HG03045 (cell line): ENCODE data around the gene CNTNAP5.
"Not testable (repeated sequence)": the region's sequence is repeated elsewhere in the genome, so short reads cannot be mapped to it uniquely, and the experiment has no call there.

Source experiments
- ATAC-seq: cut with Tn5 transposase; IDR thresholded peaks from one replicate; pipeline ENCODE4 v1.9.1; 2021; ENCODE audit warnings: mild to moderate bottlenecking, moderate library complexity; ENCODE audit not compliant: unreplicated experiment

Gene CNTNAP5

DNA sequence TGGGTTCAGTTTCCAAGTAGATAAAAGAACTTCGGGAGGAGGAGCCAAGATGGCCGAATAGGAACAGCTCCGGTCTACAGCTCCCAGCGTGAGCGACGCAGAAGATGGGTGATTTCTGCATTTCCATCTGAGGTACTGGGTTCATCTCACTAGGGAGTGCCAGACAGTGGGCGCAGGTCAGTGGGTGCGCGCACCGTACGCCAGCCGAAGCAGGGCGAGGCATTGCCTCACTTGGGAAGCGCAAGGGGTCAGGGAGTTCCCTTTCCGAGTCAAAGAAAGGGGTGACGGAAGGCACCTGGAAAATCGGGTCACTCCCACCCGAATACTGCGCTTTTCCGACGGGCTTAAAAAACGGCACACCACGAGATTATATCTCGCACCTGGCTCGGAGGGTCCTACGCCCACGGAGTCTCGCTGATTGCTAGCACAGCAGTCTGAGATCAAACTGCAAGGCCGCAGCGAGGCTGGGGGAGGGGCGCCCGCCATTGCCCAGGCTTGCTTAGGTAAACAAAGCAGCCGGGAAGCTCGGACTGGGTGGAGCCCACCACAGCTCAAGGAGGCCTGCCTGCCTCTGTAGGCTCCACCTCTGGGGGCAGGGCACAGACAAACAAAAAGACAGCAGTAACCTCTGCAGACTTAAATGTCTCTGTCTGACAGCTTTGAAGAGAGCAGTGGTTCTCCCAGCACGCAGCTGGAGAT lies 382.9 kb downstream of the CNTNAP5 start:
- not testable (repeated sequence) for ATAC-seq

DNA sequence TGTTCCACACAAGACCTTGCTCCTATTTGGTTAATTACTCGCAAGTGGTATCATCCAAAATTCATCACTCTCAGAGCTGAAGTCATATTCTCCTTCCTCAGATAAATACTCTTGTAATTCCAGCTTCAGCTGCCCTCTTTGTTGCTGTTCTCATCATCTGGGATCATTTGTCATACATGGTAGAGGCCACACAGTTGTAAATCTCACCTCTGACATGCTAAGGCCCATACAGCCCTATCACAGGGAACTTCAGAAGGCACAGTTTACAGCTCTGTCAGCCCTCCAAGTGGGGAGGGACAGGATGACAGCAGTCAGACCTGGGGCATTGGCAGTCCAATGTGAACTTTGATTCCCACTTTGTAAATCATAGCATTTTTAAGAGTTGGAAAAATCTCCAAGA lies 399.0 kb downstream of the CNTNAP5 start:
- ATAC-seq, result no peak

DNA sequence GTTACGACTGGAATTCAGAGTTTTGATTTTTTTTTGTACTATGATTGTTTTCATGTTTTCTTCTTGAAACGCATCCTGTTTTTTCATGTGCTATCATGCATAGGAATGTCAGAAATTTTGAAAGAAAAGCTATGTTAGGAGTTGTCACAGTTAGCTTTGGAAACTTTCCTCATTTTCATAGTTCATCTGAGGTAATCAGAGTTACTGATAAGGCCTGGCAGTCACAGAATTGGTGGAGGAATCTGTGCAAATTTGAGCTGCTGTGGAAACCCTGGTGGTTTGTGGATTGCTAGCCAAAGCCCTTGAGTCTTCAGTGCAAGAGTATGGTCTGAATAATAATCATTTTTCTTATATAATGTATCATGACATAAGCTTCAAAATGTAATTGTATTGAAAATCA lies 401.0 kb downstream of the CNTNAP5 start:
- no peak for ATAC-seq

DNA sequence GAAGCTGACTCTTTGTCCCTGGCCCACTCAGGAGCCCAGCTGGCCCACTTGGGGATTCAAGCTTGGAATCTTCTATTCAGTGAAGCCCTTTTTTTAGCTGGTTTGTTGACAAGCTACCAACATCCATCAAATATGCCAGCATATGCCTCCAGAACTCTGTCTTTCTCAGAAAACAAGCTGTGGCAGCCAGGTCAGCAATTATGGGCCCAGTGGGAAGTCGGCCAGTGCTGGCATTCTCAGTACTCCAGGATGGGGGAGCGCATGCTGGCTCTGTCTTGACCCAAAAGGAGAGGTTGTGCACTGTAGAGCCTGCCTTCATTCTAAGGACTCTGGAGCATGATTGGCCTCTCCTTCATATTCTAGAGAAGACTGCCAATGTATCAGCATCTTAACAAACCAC lies 401.5 kb downstream of the CNTNAP5 start:
- ATAC-seq, result no peak

DNA sequence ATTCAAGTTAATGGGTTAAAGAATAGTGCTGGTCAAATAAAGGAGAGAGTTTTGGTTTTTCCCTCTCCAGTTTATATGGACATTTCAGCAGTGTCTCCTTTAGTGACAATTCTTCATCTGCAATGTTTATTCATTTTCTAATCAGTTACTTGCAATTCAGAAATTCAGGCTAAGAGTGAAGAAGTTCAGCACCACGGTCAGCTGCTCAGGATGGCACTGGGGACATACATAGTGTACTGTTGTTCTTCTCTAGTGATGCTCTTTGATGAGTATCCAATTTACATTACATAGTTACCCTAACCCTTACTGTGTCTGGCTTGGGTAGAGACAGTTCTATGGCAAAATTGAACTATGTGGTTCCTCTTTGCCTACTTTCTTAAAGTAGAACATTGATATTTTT lies 412.7 kb downstream of the CNTNAP5 start:
- no peak for ATAC-seq

DNA sequence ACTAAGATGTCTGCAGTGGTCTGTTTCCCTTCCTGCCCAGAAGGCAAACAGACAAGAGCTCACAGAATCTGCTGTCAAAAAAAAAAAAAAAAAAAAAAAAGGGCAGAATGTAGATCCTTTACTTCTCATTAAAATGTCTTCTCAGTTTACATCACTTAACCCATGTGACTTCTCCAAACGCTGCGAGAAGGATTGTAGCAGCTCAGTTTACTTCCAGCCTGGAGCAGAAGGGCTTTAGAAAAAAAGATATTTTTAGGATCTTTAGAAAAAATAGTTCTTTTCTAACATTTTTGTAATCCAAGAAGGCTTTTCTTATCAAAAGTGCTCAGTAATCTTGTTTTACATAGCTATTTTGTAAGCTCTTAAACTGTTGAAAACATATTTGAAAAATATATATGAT lies 425.4 kb downstream of the CNTNAP5 start:
- no peak for ATAC-seq

DNA sequence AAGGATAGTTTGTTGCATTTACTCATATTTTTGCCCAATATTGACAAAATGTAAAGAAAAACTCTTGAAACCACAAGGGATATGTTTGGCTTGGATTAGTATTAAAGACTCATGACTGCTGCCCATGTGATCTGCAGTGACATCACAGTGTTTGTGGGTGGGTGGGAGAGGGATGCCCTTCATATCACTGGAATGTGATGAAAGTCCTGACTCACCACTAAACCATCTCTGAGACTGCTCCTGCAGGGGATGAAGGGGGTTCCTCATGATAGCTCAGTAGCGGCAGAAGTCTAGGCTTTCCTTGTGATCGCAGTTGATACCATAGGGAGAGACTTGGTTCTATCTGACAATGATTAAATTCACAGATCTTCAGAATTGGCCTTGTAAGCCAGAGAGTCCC lies 451.2 kb downstream of the CNTNAP5 start:
- no peak for ATAC-seq

DNA sequence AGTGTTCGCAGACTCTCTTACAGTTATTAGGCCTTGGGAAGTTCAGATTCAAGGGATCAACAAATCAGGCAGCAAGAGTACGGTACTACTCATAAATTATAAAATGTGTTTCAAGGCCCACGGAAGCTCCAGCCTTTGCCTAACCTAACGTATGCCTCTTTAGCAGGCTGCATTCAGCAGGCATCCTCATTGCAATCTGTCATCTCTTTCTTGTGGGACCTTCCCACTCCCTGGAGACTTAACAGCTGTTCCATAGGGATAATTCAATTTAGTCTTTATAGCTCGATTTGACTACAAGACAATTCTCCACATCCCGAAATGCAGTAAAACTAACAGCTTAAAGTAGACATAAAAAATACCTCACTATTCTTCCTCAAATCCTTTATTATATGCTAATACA lies 453.7 kb downstream of the CNTNAP5 start:
- ATAC-seq, result no peak

DNA sequence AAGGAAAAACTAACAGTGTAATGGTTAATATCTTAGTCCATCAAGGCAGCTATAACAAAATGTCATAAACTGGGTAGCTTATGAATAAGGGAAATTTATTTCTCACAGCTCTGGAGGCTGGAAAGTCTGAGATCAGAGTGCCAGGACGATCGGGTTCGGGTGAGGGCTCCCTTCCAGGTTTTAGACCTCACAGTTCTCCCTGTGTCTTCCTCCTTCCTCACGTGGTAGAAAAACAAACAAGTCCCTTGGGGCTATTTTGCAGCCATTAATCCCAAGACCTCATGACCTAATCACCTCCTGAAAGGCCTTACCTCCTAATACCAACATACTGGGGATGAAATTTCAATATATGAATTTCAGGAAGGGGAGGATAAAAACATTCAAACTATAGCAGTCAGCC lies 455.9 kb downstream of the CNTNAP5 start:
- ATAC-seq, result no peak

DNA sequence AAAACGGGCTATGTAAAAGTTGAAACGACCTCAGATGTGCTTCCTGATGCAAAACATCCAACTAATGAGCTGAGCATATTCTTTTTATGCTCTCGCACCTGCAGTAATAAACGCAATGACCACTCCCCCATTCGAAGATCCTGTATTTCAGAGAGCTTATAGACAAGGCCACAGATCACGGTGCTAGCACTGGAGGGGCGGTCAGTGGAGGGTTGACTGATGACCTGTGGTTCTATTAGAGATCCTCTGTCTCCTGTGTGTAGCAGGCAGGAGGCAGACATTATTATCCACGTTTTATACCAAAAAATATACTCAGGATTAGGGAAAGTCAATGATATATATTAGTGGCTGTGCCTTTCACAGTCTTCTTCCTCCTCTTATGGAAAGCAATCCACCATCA lies 457.0 kb downstream of the CNTNAP5 start:
- no peak for ATAC-seq

DNA sequence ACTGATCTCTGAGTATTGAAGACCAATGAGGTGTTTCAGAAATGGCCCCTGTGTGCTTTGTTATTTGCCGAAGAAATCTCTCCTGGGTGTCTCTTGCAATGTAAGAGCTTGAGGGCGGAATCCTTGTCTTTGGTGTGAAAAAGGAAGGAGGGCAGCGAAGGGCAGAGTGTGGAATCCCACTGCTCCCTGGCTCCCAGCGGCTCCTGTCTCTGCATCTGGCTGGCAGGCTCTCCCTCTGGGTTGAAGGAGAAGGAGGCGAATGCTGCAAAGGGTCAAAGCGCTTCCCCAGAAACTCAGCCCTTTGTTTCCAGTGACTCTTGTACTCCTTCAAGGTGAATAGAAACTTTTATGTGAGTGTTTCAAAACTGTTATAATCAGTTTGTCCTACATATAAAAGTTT lies 457.5 kb downstream of the CNTNAP5 start:
- ATAC-seq, result no peak

DNA sequence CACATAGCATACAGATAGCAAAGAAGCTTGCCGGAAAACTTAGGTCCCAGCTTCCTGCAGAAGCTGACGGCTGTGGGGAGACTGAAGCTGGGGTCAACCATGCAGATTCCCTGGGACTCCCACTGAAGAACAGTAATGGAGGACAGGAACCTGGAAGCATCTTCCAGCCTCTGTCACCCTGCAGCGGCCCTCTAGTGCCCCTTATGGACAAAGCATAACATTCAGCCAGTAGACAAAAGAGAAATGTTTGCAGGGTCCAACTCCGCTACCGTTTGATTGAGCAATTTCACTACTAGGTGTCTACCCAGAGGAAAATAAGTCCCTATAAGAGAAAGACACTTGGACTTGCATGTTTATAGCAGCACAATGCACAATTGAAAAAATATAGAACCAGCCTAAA lies 460.6 kb downstream of the CNTNAP5 start:
- ATAC-seq, result no peak

DNA sequence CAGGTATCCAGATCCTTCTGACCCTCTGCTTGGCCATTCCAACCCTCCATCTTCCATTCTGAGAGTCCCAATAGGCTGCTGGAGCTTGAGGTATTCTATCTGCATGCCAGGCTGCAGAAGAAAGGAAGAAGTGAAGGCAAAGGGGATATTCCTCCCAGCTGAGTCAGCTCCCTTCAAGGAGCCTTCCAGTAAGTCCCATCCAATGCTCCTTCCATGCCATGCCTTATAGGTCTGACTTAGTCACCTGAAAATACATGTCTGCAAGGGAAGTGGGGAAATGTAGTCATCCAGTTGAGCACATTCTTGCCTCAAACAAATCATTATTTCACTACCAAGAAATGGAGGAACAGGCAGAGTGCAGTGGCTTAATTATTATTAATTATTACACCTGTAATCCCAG lies 464.6 kb downstream of the CNTNAP5 start:
- no peak for ATAC-seq

DNA sequence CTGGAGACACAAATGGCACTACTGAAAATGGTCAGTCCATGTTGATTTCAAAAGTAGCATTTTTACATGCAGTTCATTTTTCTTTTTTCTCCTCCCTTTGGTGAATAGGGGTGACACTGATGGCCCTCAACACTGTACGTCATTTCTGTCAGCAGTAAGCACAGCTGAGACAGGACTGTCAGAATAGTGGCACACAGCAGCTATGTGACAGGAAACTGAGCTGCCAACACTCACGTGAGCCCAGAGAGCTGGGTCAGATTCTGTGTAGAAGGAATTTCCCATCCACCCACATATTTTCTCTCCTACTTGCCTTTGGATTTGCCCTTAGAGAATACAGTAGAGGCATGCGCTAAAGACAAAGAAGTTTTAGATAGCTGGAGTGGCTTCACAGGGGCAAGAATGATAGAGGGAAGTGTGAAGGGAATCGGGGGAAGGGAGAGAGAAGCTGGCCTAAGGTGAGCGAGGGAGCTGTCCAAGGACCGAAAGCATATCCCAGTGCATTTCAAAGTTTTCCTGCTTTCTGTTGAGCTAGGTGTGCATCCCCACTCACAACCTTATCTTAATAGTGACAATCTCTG lies 476.6 kb downstream of the CNTNAP5 start:
- no peak for ATAC-seq

DNA sequence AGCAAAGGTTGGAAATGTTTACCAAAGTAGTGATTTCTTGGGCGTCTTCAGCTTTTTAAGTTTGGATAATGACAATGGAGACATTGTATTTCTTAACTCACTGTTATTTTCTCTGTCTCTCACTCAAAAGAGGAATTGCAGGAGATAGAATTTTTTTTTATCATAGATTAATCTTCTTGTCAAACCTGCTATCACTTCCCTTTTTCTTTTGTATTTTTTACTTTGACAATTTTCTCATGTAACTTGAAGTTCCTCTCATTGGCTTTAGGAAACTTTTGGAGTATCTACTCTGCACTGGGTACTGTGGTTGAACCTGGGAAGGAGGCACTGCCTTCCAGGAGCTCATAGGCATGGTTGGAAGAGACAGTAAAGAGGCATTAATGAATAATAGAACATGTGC lies 489.1 kb downstream of the CNTNAP5 start:
- ATAC-seq, result no peak

DNA sequence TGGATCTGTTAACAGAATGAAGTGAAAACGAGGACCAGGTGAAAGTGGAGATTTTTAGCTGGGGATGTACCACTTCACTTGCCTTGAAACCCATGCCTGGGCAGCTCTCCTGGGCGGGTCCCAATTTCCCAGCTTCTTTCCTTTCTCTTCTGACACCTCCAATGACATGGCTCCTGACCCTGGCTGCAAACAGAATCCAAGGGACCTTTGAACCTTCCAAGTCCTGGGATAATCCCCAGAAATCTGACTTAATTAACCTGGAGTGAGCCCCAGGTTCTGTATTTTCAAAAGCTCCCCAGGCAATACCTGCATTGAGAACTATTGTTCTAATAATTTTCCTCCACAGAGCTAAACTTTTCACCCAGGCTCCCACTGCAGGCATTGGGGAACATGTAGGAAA lies 495.9 kb downstream of the CNTNAP5 start:
- no peak for ATAC-seq

DNA sequence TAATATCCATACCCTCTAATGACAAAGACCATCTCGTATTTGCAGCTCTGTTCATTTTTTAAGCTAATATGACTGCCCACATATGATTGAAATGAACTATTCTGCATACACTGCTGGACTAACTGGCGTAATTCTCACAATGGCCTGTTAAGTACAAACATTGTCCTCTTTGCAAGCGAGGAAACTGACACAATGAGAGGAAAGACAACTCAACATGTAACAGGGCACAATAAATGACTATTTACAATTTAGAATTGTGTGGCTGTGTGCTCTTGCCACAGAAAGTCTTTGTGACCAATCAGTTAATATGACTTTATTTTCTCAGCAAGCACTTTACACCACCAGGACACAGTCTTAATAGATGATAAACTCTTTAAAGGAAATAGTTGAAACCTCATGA lies 498.0 kb downstream of the CNTNAP5 start:
- no peak for ATAC-seq

DNA sequence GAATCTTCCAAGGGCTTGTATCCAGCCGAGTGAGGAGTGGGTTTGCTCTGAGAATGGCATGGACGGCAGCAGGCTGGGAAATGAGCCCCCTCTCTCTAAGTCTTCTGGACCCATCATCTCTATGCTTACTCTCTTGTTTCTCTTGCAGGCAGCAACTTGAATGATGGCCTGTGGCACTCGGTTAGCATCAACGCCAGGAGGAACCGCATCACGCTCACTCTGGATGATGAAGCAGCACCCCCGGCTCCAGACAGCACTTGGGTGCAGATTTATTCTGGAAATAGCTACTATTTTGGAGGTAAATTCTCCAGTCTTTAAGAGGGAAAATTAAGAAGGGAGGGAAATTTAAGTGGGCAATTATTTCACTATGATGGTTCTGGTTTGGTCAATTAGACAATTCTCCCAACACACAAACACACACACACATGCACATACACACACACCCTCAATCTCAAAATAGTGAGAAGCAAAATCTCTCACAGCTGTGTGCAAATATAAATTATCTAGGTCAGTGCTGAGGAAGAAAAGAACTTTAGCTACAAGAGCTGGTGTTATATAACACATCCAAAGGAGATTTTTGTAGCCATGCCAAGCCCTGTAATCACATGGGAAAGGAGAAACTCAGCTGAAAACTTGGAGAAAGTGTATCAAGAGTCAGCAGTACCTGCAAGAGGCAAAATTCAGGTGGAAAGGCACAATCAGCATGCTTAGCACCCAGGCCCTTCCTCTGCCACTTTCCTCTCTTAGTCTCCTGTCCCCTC lies 499.2 kb downstream of the CNTNAP5 start:
- no peak for ATAC-seq

DNA sequence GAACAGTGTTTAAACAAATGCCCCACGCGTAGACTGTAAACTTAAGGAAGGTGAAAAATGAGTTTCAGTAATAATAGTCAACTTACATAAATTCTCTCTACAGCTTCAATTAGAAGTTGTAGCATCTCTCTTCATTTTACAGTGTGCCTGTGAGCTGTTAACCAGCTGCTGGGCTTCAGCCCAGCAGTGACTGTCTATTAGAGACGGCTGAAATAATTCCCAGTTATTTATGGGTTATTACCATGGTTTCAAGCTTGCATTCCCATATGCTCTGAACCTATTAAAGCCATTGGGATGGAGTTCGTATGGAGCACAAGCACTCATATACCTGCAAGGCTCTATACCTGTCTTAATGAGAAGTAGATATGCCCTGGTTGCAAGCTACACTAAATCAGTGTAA lies 501.1 kb downstream of the CNTNAP5 start:
- no peak for ATAC-seq

DNA sequence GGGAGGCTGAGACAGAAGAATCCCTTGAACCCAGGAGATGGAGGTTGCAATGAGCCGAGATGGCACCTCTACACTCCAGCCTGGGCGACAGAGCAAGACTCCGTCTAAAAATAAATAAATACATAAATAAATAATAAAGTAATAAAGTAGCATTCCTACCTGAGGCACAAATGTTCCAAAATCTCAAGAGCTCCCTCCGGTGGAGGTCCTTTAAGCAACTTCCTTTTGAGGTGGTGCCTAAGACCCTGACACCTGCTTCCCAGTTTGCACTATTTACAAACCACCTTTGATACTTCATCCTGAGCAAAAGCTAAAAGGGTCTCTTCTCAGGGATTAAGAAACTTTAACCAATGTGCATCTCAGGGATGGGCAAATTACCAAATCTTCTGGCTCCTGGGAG lies 505.1 kb downstream of the CNTNAP5 start:
- no peak for ATAC-seq

DNA sequence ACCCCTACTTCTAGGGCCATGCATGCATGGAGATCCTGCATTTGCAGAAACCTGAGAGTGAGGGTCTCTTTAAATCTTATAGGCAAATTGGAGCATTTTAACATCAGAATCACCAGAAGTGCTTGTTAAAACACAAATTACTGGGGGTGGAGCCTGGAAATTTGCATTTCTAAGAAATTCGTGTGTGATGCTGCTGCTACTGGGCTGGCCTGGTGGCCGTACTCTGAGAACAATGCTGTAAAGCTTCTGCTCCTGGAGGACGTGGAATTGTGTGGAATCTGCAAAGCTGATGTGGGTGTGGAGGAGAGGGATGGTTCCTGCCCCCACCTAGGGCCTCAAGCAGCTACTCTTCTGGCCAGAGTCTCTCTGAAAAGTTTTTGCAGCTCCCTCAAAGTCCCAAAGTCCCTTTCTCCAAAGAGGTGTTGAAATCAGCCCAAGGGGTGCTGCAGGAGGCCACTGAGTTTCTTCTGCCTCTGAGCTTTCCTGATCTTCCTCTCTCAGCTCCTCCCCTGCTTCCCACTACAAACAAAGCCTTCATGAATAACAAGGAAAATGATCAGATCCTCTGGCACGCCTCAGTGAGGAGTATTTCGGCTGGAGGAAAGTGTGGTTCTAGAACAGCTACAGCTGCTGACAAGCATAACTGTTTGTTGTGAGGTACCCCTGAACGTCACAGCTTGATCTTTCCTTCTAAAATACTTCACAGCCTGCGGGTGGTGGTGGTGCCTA lies 508.3 kb downstream of the CNTNAP5 start:
- ATAC-seq, result no peak

DNA sequence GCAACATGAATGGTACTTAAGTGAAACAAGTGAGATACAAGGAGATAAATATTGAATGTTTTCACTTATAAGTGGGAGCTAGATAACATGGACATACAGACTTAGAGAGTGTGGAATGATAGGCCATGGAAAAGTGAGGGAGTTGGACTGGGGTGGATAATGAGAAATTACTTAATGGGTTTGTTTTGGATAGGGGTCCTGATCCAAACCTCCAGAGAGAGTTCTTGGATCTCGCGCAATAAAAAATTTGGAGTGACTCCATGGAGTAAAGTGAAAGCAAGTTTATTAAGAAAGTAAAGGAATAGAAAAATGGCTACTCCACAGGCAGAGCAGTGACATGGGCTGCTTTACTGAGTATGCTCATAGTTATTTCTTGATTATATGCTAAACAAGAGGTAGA lies 508.9 kb downstream of the CNTNAP5 start:
- ATAC-seq, result no peak
